ENCODE data around the gene CHCT1. TPM values are rescaled to one million over a fixed set of nuclear protein-coding genes. Genes with fewer than 3 reads are reported as not detected.

The CHCT1 gene
- total and polyA plus RNA-seq, 2 donors (not counting 3 experiments of a cell fraction or from before 2014, with no cell fraction given): not detected

- Histone ChIP-seq H3K9me1 (replicated peaks; ENCODE audit: control insufficient read depth, extremely low read depth, insufficient read depth, low read length) (no peaks in the 10 kb centered on the region), H3K27ac (ENCODE audit: insufficient read depth, low read depth, low read length) (no peak overlapping the region), H4K20me1 (replicated peaks; ENCODE audit: control insufficient read depth, extremely low read depth, insufficient read depth, low read length) (no peaks in the 10 kb centered on the region), H3K79me2 (ENCODE audit: control insufficient read depth, insufficient read depth, low read length) (no peaks in the 10 kb centered on the region), H3K9ac (replicated peaks; ENCODE audit: extremely low read depth, insufficient read depth, low read length) (peak overlapping the region; percentile 3), H2AFZ (ENCODE audit: low read depth, low read length) (no peak overlapping the region), H3K27me3 (ENCODE audit: control insufficient read depth in 2 of 2, insufficient read depth in 2 of 2, low read length in 2 of 2) (no peaks in the 10 kb centered on the region), H3K9me3 (replicated peaks; ENCODE audit: control insufficient read depth, insufficient read depth, low read length) (no peaks in the 10 kb centered on the region), H3K36me3 (ENCODE audit: control insufficient read depth in 2 of 2, extremely low read depth in 1 of 2, insufficient read depth in 2 of 2, low read length in 2 of 2) (no peaks in the 10 kb centered on the region), H3K4me3 (replicated peaks in 1 of 3; ENCODE audit: insufficient read depth in 1 of 3, low read depth in 1 of 3, low read length in 3 of 3) (no peak overlapping the region), H3K4me2 (ENCODE audit: insufficient read depth, low read length) (no peak overlapping the region), H3K4me1 (ENCODE audit: control insufficient read depth, extremely low read depth, insufficient read depth, low read length) (peaks cover 4% of the 10 kb centered on the region)
- ChIA-PET POLR2A (no interaction called here), CTCF (interaction anchor here (1.2 to 2.5 kb wide), 4 partner anchors 7 to 167 kb away, joined by 3 to 9 read pairs (median 5); no protein-coding TSS in a partner anchor)
- intact Hi-C loops (cut with micrococcal nuclease) (loop anchor here (10.0 kb wide), 1 partner anchor 254 kb away; the partner anchor contains the start of gene CA4), dilution Hi-C loops (cut with MboI; ENCODE audit: extremely low pct_ligation_motif_present, low sequenced_read_pairs) (no loop called here)
- no TSS peak for BruUV-seq (replicated peaks)
- no peak for FAIRE-seq
- no peak for TF ChIP-seq FOS (IDR thresholded peaks at IDR 0.05; ENCODE audit: borderline replicate concordance, insufficient read depth, low read length)
- no peak for TF ChIP-seq JUN (IDR thresholded peaks at IDR 0.05; ENCODE audit: borderline replicate concordance, insufficient read depth, insufficient read length, low read depth)
- TF ChIP-seq, protein P1, sequence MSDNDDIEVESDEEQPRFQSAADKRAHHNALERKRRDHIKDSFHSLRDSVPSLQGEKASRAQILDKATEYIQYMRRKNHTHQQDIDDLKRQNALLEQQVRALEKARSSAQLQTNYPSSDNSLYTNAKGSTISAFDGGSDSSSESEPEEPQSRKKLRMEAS (IDR thresholded peaks at IDR 0.05; ENCODE audit: insufficient read depth, insufficient read length): no peak
- no peak for TF ChIP-seq GATA2 (IDR thresholded peaks at IDR 0.05; ENCODE audit: insufficient read depth, insufficient read length, low read depth, low read length)
- no peak for TF ChIP-seq EZH2 (IDR thresholded peaks at IDR 0.05; ENCODE audit: borderline replicate concordance, low read depth, low read length, severe bottlenecking)
- no peak for TF ChIP-seq POLR2A (IDR thresholded peaks at IDR 0.05; ENCODE audit: low read depth, low read length)
- no peak for TF ChIP-seq MYC (IDR thresholded peaks at IDR 0.05; ENCODE audit: low read depth, low read length)
- TF ChIP-seq POLR2AphosphoS5 (IDR thresholded peaks at IDR 0.05; ENCODE audit: insufficient read depth, low read depth, low read length): no peak
- TF ChIP-seq CTCF (IDR thresholded peaks at IDR 0.05; ENCODE audit: extremely low read depth in 1 of 2, insufficient read depth in 1 of 2, low read depth in 1 of 2, low read length in 2 of 2): no peak
- DNase-seq (ENCODE audit: low read depth, low spot score): no peak
Observed at GRCh38 chr17:60398227-60398959, 23.9 kb upstream of the CHCT1 start.
